H1 (cell line): Measurements from ENCODE around the gene TCP11. TPM values are rescaled to one million over a fixed set of nuclear protein-coding genes. Genes with fewer than 3 reads are reported as not detected.
A peak's percentile ranks its signal among the peaks of the same experiment; 100 is the strongest.

ENCODE experiments used
- CTCF ChIA-PET: fragments of 300-600 bp; sonication (Branson Sonifier 250); formaldehyde crosslinking; loops from one replicate; lab custom pipeline; 2021; ENCODE audit not compliant: partially characterized antibody; lab: Charles Lee
- POLR2A ChIA-PET: fragments of 300-600 bp; sonication (Branson Sonifier 250); formaldehyde crosslinking; loops from one replicate; lab custom pipeline; 2021; ENCODE audit warnings: inconsistent platforms; ENCODE audit not compliant: partially characterized antibody; lab: Charles Lee
- DNase-seq, 2 experiments: peaks; one replicate each; pipeline versions ENCODE4 v3.0.0 to v3.0.0-alpha.2; 2010 to 2022; ENCODE audit warnings: low spot score in 2 of 2, low read depth in 1 of 2, mixed read lengths in 1 of 2
- FAIRE-seq: peaks from 2 replicates; lab custom pipeline; 2011; peaks lifted over from hg19 to GRCh38; lab: Jason Lieb, UNC
- H2AFZ ChIP-seq: 2 replicates; pipeline ENCODE4 v1.8.1; 2012; ENCODE audit warnings: low read length, inconsistent platforms
- H2AK5ac ChIP-seq: 2 replicates; pipeline ENCODE4 v1.6.1; 2013; ENCODE audit warnings: low read depth, low read length
- H2BK120ac ChIP-seq: replicated peaks from 2 replicates; pipeline ENCODE3; 2013; ENCODE audit warnings: low read depth, low read length, inconsistent platforms
- H2BK12ac ChIP-seq: 2 replicates; pipeline ENCODE4 v1.6.1; 2013; ENCODE audit warnings: low read depth, low read length
- H2BK15ac ChIP-seq: 2 replicates; pipeline ENCODE4 v1.6.1; 2013; ENCODE audit warnings: low read length
- H2BK20ac ChIP-seq: 2 replicates; pipeline ENCODE4 v1.6.1; 2013; ENCODE audit warnings: low read length
- H2BK5ac ChIP-seq: 2 replicates; pipeline ENCODE4 v1.6.1; 2013; ENCODE audit warnings: low read depth, low read length
- H3K14ac ChIP-seq: 2 replicates; pipeline ENCODE4 v1.6.1; 2013; ENCODE audit warnings: inconsistent platforms; ENCODE audit not compliant: insufficient read length
- H3K18ac ChIP-seq: 2 replicates; pipeline ENCODE4 v1.6.1; 2013; ENCODE audit warnings: low read length; ENCODE audit errors: extremely low read depth
- H3K23ac ChIP-seq: 2 replicates; pipeline ENCODE4 v1.6.1; 2013; ENCODE audit warnings: inconsistent platforms; ENCODE audit not compliant: insufficient read length
- H3K23me2 ChIP-seq: 2 replicates; pipeline ENCODE4 v1.6.1; 2013; ENCODE audit warnings: low read depth, low read length
- H3K27ac ChIP-seq: 2 replicates; pipeline ENCODE4 v1.6.1; 2011; ENCODE audit warnings: low read depth, low read length, inconsistent platforms
- H3K27me3 ChIP-seq, 4 experiments: replicated peaks in 1 of 4; 1 replicate in 1 of 4; 2 replicates in 3 of 4; pipeline versions ENCODE4 v1.6.1 to v1.8.1; 2011 to 2013; ENCODE audit warnings: low read length in 3 of 4, mild to moderate bottlenecking in 3 of 4, inconsistent platforms in 2 of 4, mixed read lengths in 2 of 4, moderate library complexity in 1 of 4; ENCODE audit not compliant: control insufficient read depth in 3 of 4, insufficient read depth in 3 of 4; ENCODE audit errors: extremely low read depth in 1 of 4
- H3K36me3 ChIP-seq, 4 experiments: 2 replicates each; pipeline versions ENCODE4 v1.6.1 to v1.8.1; 2011 to 2013; ENCODE audit warnings: mild to moderate bottlenecking in 4 of 4, low read length in 3 of 4, moderate library complexity in 2 of 4, control low read depth in 1 of 4, inconsistent platforms in 1 of 4; ENCODE audit not compliant: insufficient read depth in 4 of 4, control insufficient read depth in 2 of 4
- H3K4ac ChIP-seq: replicated peaks from 2 replicates; pipeline ENCODE3; 2013; ENCODE audit warnings: low read length, low read depth, mixed read lengths, inconsistent platforms; ENCODE audit not compliant: insufficient read length
- H3K4me1 ChIP-seq, 4 experiments: replicated peaks in 1 of 4; 1 replicate in 1 of 4; 2 replicates in 3 of 4; pipeline versions ENCODE4 v1.6.1 to v1.8.1; 2011 to 2013; ENCODE audit warnings: low read length in 3 of 4, inconsistent platforms in 2 of 4, mixed read lengths in 1 of 4; ENCODE audit not compliant: insufficient read depth in 4 of 4, control insufficient read depth in 3 of 4
- H3K4me2 ChIP-seq, 2 experiments: 2 replicates each; pipeline versions ENCODE4 v1.6.1 to v1.8.1; 2011 to 2013; ENCODE audit warnings: low read depth in 2 of 2, low read length in 2 of 2, control low read depth in 1 of 2, inconsistent platforms in 1 of 2, mild to moderate bottlenecking in 1 of 2; ENCODE audit not compliant: insufficient read depth in 1 of 2
- H3K4me3 ChIP-seq, 4 experiments: fragments of 200-600, 300-600 bp in 1 of 4; sonication (generic), shearing (Covaris generic), sonication (Bioruptor Twin) in 1 of 4; 2 replicates each; pipeline versions ENCODE4 v1.5.1 to v1.8.1; 2011 to 2016; ENCODE audit warnings: low read length in 4 of 4, low read depth in 3 of 4, control low read depth in 2 of 4, inconsistent platforms in 2 of 4, mild to moderate bottlenecking in 2 of 4, mixed read lengths in 1 of 4, moderate library complexity in 1 of 4; ENCODE audit not compliant: insufficient read depth in 2 of 4; ENCODE audit errors: extremely low read depth in 1 of 4
- H3K56ac ChIP-seq: replicated peaks from 2 replicates; pipeline ENCODE3; 2013; ENCODE audit warnings: low read depth, mild to moderate bottlenecking, mixed read lengths, low read length, inconsistent platforms; ENCODE audit not compliant: insufficient read length
- H3K79me1 ChIP-seq: 2 replicates; pipeline ENCODE4 v1.6.1; 2013; ENCODE audit warnings: low read depth, low read length, control low read depth
- H3K79me2 ChIP-seq, 2 experiments: 2 replicates each; pipeline versions ENCODE4 v1.6.1 to v1.8.1; 2012 to 2013; ENCODE audit warnings: low read length in 2 of 2, mild to moderate bottlenecking in 2 of 2, inconsistent platforms in 1 of 2; ENCODE audit not compliant: insufficient read depth in 2 of 2, control insufficient read depth in 1 of 2
- H3K9ac ChIP-seq, 4 experiments: replicated peaks in 1 of 4; 1 replicate in 1 of 4; 2 replicates in 3 of 4; pipeline versions ENCODE4 v1.6.1 to v1.8.1; 2011 to 2013; ENCODE audit warnings: low read depth in 3 of 4, low read length in 3 of 4, control low read depth in 2 of 4, mild to moderate bottlenecking in 2 of 4, moderate library complexity in 2 of 4, inconsistent platforms in 1 of 4; ENCODE audit errors: extremely low read depth in 1 of 4
- H3K9me3 ChIP-seq, 2 experiments: 2 replicates each; pipeline versions ENCODE4 v1.6.1 to v1.8.1; 2012 to 2013; ENCODE audit warnings: mild to moderate bottlenecking in 2 of 2, moderate library complexity in 2 of 2, control low read depth in 1 of 2, inconsistent platforms in 1 of 2, low read depth in 1 of 2, low read length in 1 of 2, mixed read lengths in 1 of 2; ENCODE audit not compliant: insufficient read depth in 2 of 2
- H4K20me1 ChIP-seq, 2 experiments: replicated peaks in 1 of 2; 2 replicates each; pipeline versions ENCODE3 to v1.8.1; 2011 to 2013; ENCODE audit warnings: inconsistent platforms in 2 of 2, low read length in 2 of 2, mild to moderate bottlenecking in 1 of 2; ENCODE audit not compliant: insufficient read depth in 2 of 2, control insufficient read depth in 1 of 2
- H4K5ac ChIP-seq: 2 replicates; pipeline ENCODE4 v1.6.1; 2013; ENCODE audit warnings: low read length, low read depth, mixed read lengths, inconsistent platforms; ENCODE audit not compliant: insufficient read length
- H4K8ac ChIP-seq: 2 replicates; pipeline ENCODE4 v1.8.0; 2013; ENCODE audit warnings: mild to moderate bottlenecking, moderate library complexity, low read length, inconsistent platforms; ENCODE audit not compliant: insufficient read depth; ENCODE audit errors: extremely low read depth
- H4K91ac ChIP-seq: replicated peaks from 2 replicates; pipeline ENCODE3; 2013; ENCODE audit warnings: low read length, mixed read lengths, inconsistent platforms; ENCODE audit not compliant: insufficient read length
- BACH1 ChIP-seq: IDR thresholded peaks from 2 replicates; pipeline ENCODE4 v1.6.1; 2012; ENCODE audit warnings: low read length, improper control_type of control experiment
- KDM4A ChIP-seq: IDR thresholded peaks from one replicate; pipeline ENCODE4 v1.7.1; 2012; ENCODE audit warnings: low read depth, mild to moderate bottlenecking, moderate library complexity, low read length, inconsistent platforms; ENCODE audit not compliant: severe bottlenecking
- NANOG ChIP-seq: IDR thresholded peaks from 2 replicates; pipeline ENCODE4 v1.6.1; 2011; ENCODE audit warnings: low read length, low read depth, mild to moderate bottlenecking, inconsistent platforms; ENCODE audit not compliant: insufficient read depth, poor library complexity, severe bottlenecking
- TBP ChIP-seq: IDR thresholded peaks from 2 replicates; pipeline ENCODE4 v1.6.1; 2011; ENCODE audit warnings: low read depth, low read length, improper control_type of control experiment
- WGBS, 2 experiments: shearing (Covaris generic) in 1 of 2; methylation state at CpG; one replicate each; pipeline versions ENCODE4 v1.1.6 to v1.1.7; 2013 to 2015; ENCODE audit warnings: low lambda C conversion rate in 2 of 2, mixed read lengths in 2 of 2, inconsistent platforms in 1 of 2, low coverage in 1 of 2, missing lambda C conversion rate in 1 of 2; ENCODE audit not compliant: insufficient replicate concordance in 2 of 2, insufficient coverage in 1 of 2, insufficient read length in 1 of 2; ENCODE audit errors: extremely low coverage in 1 of 2, missing lambda C conversion rate in 1 of 2; 5-methylcytosine and 5-hydroxymethylcytosine counted together
- polyA plus RNA-seq, 7 experiments: library from polyadenylated mRNA; depleted of rRNA in 3 of 7; stranded (reverse) in 5 of 7; unstranded in 2 of 7; fragments of >200 nt in 5 of 7; fragments of 200-250 nt in 2 of 7; gene quantifications; 1 replicate in 5 of 7; 2 replicates in 1 of 7; 4 replicates in 1 of 7; pipeline versions ENCODE4 v1.2.1 to v1.2.3, GENCODE V29; 2011 to 2013; ENCODE audit warnings: missing spikeins in 2 of 7, mixed read lengths in 2 of 7
- total RNA-seq: library from RNA; stranded (reverse); fragmentation: NEBNext Ultra II Directional; extraction: Animal tissue kit (Norgen Biotek cat#: 25700); gene quantifications from 2 replicates; pipeline ENCODE4 v1.2.1, GENCODE V29; 2021

The TCP11 gene
- total and polyA plus RNA-seq, 2 of the 8 experiments (the other 6 are each of a cell fraction or from before 2014, with no cell fraction given) = 0.11 TPM; not detected in 1

- H3K9ac ChIP-seq = peak overlapping the region in 1 of 4 experiments; percentile 18; a peak in 1 of 7 replicates
- H3K27ac ChIP-seq = no peak overlapping the region
- H4K5ac ChIP-seq = no peak overlapping the region
- no peak overlapping the region for H3K14ac ChIP-seq
- H3K36me3 ChIP-seq = no peaks in the 10 kb centered on the region; a peak in 1 of 8 replicates
- 0 out of 2 replicates have a peak overlapping the region, but pooled peaks have one; percentile 53 for H2AK5ac ChIP-seq
- no peak overlapping the region for H3K18ac ChIP-seq
- H3K56ac ChIP-seq = no peak overlapping the region
- FAIRE-seq (no peak), DNase-seq (no peak)
- no peak overlapping the region for H2AFZ ChIP-seq
- whole genome bisulfite sequencing, 2 experiments = 86% methylated on average over 9 of the region's 9 CpGs; no CpG with 5 or more reads in 1 of the 2 experiments
- no peaks in the 10 kb centered on the region for H3K79me2 ChIP-seq
- no peak overlapping the region for H3K23ac ChIP-seq
- no peaks in the 10 kb centered on the region for H3K9me3 ChIP-seq
- H3K4me3 ChIP-seq = no peak overlapping the region
- H2BK20ac ChIP-seq = peak overlapping the region; percentile 32; the same call in 1 of the 2 replicates
- H2BK120ac ChIP-seq = no peak overlapping the region
- no peaks in the 10 kb centered on the region; the same call in 1 of the 2 replicates for H3K23me2 ChIP-seq
- no peaks in the 10 kb centered on the region for H3K27me3 ChIP-seq
- H2BK12ac ChIP-seq = peak overlapping the region; percentile 75; the same call in 1 of the 2 replicates
- H3K4ac ChIP-seq = peak overlapping the region; percentile 40
- H2BK5ac ChIP-seq = peak overlapping the region; percentile 78
- peaks cover 4 to 28% (median 19%) of the 10 kb centered on the region in 4 experiments for H3K4me1 ChIP-seq
- no peak overlapping the region for H4K8ac ChIP-seq
- H2BK15ac ChIP-seq = 0 out of 2 replicates have a peak overlapping the region, but pooled peaks have one; percentile 61
- POLR2A ChIA-PET = interaction anchor here (0.8 kb wide), 1 partner anchor 8 kb away, joined by 3 read pairs; no protein-coding TSS in a partner anchor
- CTCF ChIA-PET = interaction anchor here (0.7 to 3.2 kb wide), 11 partner anchors 10 to 173 kb away, joined by 3 to 14 read pairs (median 4); no protein-coding TSS in a partner anchor
- no peak overlapping the region for H3K4me2 ChIP-seq
- no peaks in the 10 kb centered on the region for H4K20me1 ChIP-seq
- H4K91ac ChIP-seq = no peak overlapping the region
- H3K79me1 ChIP-seq = no peaks in the 10 kb centered on the region; the same call in 1 of the 2 replicates
- TF ChIP-seq TBP (no peak), KDM4A (no peak), NANOG (no peak), BACH1 (no peak)
Measured at GRCh38 chr6:35068206-35068605, 72.9 kb downstream of the TCP11 start.
